ENCODE results near the gene PLEKHH3. TPM values are rescaled to one million over a fixed set of nuclear protein-coding genes. Genes with fewer than 3 reads are reported as not detected.

The PLEKHH3 gene
- polyA plus RNA-seq, 1 of the 3 experiments (the other 2 are of a cell fraction) = 12.8 TPM

GRCh38 chr17:42699415-42699740 is 22.6 kb upstream of the PLEKHH3 start:
- POLR2A ChIA-PET = no interaction called here

GRCh38 chr17:42698736-42699414 is 22.1 kb upstream of the PLEKHH3 start:
- no peak overlapping the region for H3K9ac ChIP-seq
- H3K79me2 ChIP-seq (ENCODE audit: insufficient read depth) = no peaks in the 10 kb centered on the region
- H3K9me3 ChIP-seq = no peaks in the 10 kb centered on the region
- peaks cover 0 to 6% of the 10 kb centered on the region in 2 experiments; a peak in 2 of 4 replicates for H3K4me1 ChIP-seq (ENCODE audit: control insufficient read depth in 1 of 2, insufficient read depth in 2 of 2, low read depth in 1 of 2, low read length in 1 of 2)
- no peaks in the 10 kb centered on the region for H4K20me1 ChIP-seq (ENCODE audit: insufficient read depth)
- peak overlapping the region; percentile 48; the same call in 1 of the 2 replicates for H3K4me2 ChIP-seq
- peak; percentile 69 for TF ChIP-seq NFIC (IDR thresholded peaks at IDR 0.05; ENCODE audit: borderline replicate concordance)
- TF ChIP-seq POLR2AphosphoS5 (IDR thresholded peaks at IDR 0.05; ENCODE audit: low read depth, low read length) = peak; percentile 36; the same call in 1 of the 2 replicates
- no peak for TF ChIP-seq PBX3 (IDR thresholded peaks at IDR 0.05)
- no peak for TF ChIP-seq TAF1 (IDR thresholded peaks at IDR 0.05; ENCODE audit: borderline replicate concordance, low read depth, low read length)
- no peak for TF ChIP-seq SMC3 (IDR thresholded peaks at IDR 0.05; ENCODE audit: low read depth, low read length)
- TF ChIP-seq CHD2 (IDR thresholded peaks at IDR 0.05; ENCODE audit: low read length, partially characterized antibody) = no peak
- TF ChIP-seq GATA2 (CRISPR knock-in tag; IDR thresholded peaks at IDR 0.05) = no peak
- TF ChIP-seq IRF3 (IDR thresholded peaks at IDR 0.05; ENCODE audit: low read depth, low read length) = no peak
- TF ChIP-seq FOSL2 (IDR thresholded peaks at IDR 0.05; ENCODE audit: borderline replicate concordance, low read depth) = peak; percentile 62
- TF ChIP-seq SIN3A (IDR thresholded peaks at IDR 0.05; ENCODE audit: borderline replicate concordance, low read depth, low read length) = no peak
- no peak for TF ChIP-seq ZBTB33 (IDR thresholded peaks at IDR 0.05; ENCODE audit: borderline replicate concordance, low read depth)
- no peak overlapping the region; a peak in 1 of 4 replicates for H3K27ac ChIP-seq (ENCODE audit: low read depth in 2 of 2, low read length in 1 of 2)
- POLR2A ChIA-PET = no interaction called here
- H3K27me3 ChIP-seq (ENCODE audit: insufficient read depth) = no peaks in the 10 kb centered on the region
- H2AFZ ChIP-seq (ENCODE audit: low read depth) = no peak overlapping the region
- H3F3A ChIP-seq (replicated peaks; ENCODE audit: insufficient read depth) = peaks cover 3% of the 10 kb centered on the region
- no peak overlapping the region for H3K4me3 ChIP-seq (ENCODE audit: low read depth in 2 of 2, low read length in 1 of 2)
- DNase-seq = peak; percentile 32
- H3K9me2 ChIP-seq = no peaks in the 10 kb centered on the region
- H3K36me3 ChIP-seq (replicated peaks in 1 of 2; ENCODE audit: control insufficient read depth in 1 of 2, insufficient read depth in 2 of 2, low read length in 1 of 2) = peaks cover 10 to 50% of the 10 kb centered on the region in 2 experiments
- 36% methylated on average over 2 of the region's 2 CpGs for WGBS (ENCODE audit: low lambda C conversion rate)
- CTCF ChIA-PET = interaction anchor here (0.7 to 4.7 kb wide), 5 partner anchors 22 to 969 kb away, joined by 3 to 26 read pairs (median 3); partner anchors contain the start of gene PSMC3IP

More at GRCh38 chr17:42699415-42699740, 22.6 kb upstream of the PLEKHH3 start:
- Histone ChIP-seq H3K4me2 (no peak overlapping the region; the same call in 1 of the 2 replicates), H3K9me2 (no peaks in the 10 kb centered on the region), H3K9me3 (no peaks in the 10 kb centered on the region), H3K27me3 (ENCODE audit: insufficient read depth) (no peaks in the 10 kb centered on the region), H3F3A (replicated peaks; ENCODE audit: insufficient read depth) (peaks cover 3% of the 10 kb centered on the region), H3K9ac (no peak overlapping the region), H3K4me3 (ENCODE audit: low read depth in 2 of 2, low read length in 1 of 2) (no peak overlapping the region), H3K79me2 (ENCODE audit: insufficient read depth) (no peaks in the 10 kb centered on the region), H3K27ac (ENCODE audit: low read depth in 2 of 2, low read length in 1 of 2) (no peak overlapping the region; a peak in 1 of 4 replicates), H4K20me1 (ENCODE audit: insufficient read depth) (no peaks in the 10 kb centered on the region), H3K4me1 (ENCODE audit: control insufficient read depth in 1 of 2, insufficient read depth in 2 of 2, low read depth in 1 of 2, low read length in 1 of 2) (peaks cover 0 to 6% of the 10 kb centered on the region in 2 experiments; a peak in 2 of 4 replicates), H2AFZ (ENCODE audit: low read depth) (no peak overlapping the region), H3K36me3 (replicated peaks in 1 of 2; ENCODE audit: control insufficient read depth in 1 of 2, insufficient read depth in 2 of 2, low read length in 1 of 2) (peaks cover 15 to 51% of the 10 kb centered on the region in 2 experiments)
- TF ChIP-seq YY1 (IDR thresholded peaks at IDR 0.05; ENCODE audit: low read depth) (no peak), NFIC (IDR thresholded peaks at IDR 0.05; ENCODE audit: borderline replicate concordance) (no peak), ELF1 (IDR thresholded peaks at IDR 0.05) (no peak), MXI1 (IDR thresholded peaks at IDR 0.05; ENCODE audit: low read depth, low read length) (no peak), GABPA (IDR thresholded peaks at IDR 0.05; ENCODE audit: low read depth) (no peak), JUND (IDR thresholded peaks at IDR 0.05) (no peak), FOXJ3 (CRISPR knock-in tag; IDR thresholded peaks at IDR 0.05) (no peak), ZBTB33 (IDR thresholded peaks at IDR 0.05; ENCODE audit: borderline replicate concordance, low read depth) (no peak), SIN3A (IDR thresholded peaks at IDR 0.05; ENCODE audit: borderline replicate concordance, low read depth, low read length) (no peak), GATA2 (CRISPR knock-in tag; IDR thresholded peaks at IDR 0.05) (no peak), RAD21 (IDR thresholded peaks at IDR 0.05; ENCODE audit: low read length) (no peak), POLR2AphosphoS5 (IDR thresholded peaks at IDR 0.05; ENCODE audit: low read depth, low read length) (no peak), NRF1 (IDR thresholded peaks at IDR 0.05; ENCODE audit: low read depth, low read length) (no peak), RFX5 (IDR thresholded peaks at IDR 0.05; ENCODE audit: low read length) (no peak), FOSL2 (IDR thresholded peaks at IDR 0.05; ENCODE audit: borderline replicate concordance, low read depth) (no peak), MEF2A (IDR thresholded peaks at IDR 0.05; ENCODE audit: borderline replicate concordance, low read depth) (no peak), CHD2 (IDR thresholded peaks at IDR 0.05; ENCODE audit: low read length, partially characterized antibody) (no peak), TCF12 (IDR thresholded peaks at IDR 0.05) (no peak)
- WGBS (ENCODE audit: low lambda C conversion rate) = 98% methylated on average over 4 of the region's 4 CpGs
- no peak for DNase-seq
- CTCF ChIA-PET = interaction anchor here (1.0 to 4.7 kb wide), 3 partner anchors 19 to 125 kb away, joined by 3 to 26 read pairs (median 6); partner anchors contain the start of gene PSMC3IP
